ENCODE data around the gene SUPT16H.
"Not testable (repeated sequence)": the region's sequence is repeated elsewhere in the genome, so short reads cannot be mapped to it uniquely, and the experiment has no call there.

SUPT16H gene

GRCh38 chr14:21311614-21312013, 72.2 kb downstream of the SUPT16H start:
- TF ChIP-seq CTCF (IDR thresholded peaks at IDR 0.05; ENCODE audit: extremely low read depth, missing control alignments): no peak
- DNase-seq (ENCODE audit: low spot score): no peak

GRCh38 chr14:21309956-21310355, 73.9 kb downstream of the SUPT16H start:
- TF ChIP-seq CTCF (IDR thresholded peaks at IDR 0.05; ENCODE audit: extremely low read depth, missing control alignments): no peak
- DNase-seq (ENCODE audit: low spot score): no peak

DNA sequence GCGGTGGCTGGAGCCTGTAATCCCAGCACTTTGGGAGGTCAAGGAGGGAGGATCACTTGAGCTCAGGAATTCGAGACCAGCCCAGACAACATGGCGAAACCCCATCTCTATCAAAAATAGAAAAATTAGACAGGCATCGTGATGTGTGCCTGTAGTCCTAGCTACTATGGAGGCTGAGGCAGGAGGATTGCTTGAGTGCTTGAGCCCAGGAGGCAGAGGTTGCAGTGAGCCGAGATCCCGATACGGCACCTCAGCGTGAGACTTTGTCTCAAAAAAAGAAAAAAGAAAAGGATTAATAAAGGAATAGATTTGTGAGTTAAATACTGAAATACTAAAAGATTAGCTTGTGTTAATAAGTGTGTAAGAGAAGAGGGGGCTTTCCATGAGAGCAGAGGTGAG, 74.6 kb downstream of the SUPT16H start:
- no peak for DNase-seq (ENCODE audit: low spot score)
- TF ChIP-seq CTCF (IDR thresholded peaks at IDR 0.05; ENCODE audit: extremely low read depth, missing control alignments): no peak

DNA sequence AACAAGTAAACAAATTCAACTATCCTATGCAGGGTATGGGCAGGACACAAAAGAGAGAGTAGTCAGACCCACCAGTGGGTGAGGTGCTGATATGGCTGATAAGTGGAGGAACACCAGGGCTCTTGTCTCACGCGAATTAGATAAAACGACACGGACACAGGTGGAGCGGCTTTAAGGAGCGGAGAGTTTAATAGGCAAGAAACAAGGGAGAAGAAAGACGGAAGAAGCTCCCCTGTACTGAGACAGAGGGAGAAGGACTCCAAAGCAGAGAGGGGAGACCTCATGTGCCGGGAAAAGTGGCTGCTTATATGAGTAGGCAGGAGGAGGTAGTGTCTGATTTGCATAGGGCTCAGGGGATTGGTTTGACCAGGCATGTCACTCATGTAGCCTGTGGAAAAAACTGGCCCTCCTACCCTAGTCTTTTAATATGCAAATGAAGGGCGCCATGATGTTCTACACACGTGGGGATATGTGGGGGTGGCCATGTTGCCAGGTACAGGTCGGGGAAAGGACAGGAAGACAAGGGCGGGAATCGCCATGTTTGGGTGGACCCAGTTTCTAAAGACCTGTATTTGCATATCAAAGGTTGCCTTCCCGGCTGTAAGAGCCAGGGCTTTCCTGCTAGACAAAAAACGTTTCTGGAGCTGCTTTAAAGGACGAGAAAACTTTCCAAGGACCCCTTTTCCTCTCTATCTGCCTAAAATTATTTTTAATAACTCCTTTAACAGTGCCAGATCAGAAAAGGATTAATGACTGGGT, 75.2 kb downstream of the SUPT16H start:
- DNase-seq (ENCODE audit: low spot score): peak; percentile 70
- TF ChIP-seq CTCF (IDR thresholded peaks at IDR 0.05; ENCODE audit: extremely low read depth, missing control alignments): no peak

GRCh38 chr14:21308132-21308478, 75.7 kb downstream of the SUPT16H start:
- peak; percentile 41 for DNase-seq (ENCODE audit: low spot score)
- TF ChIP-seq CTCF (IDR thresholded peaks at IDR 0.05; ENCODE audit: extremely low read depth, missing control alignments): no peak

GRCh38 chr14:21307637-21308036, 76.2 kb downstream of the SUPT16H start:
- peak; percentile 42 for DNase-seq (ENCODE audit: low spot score)
- TF ChIP-seq CTCF (IDR thresholded peaks at IDR 0.05; ENCODE audit: extremely low read depth, missing control alignments): no peak

DNA sequence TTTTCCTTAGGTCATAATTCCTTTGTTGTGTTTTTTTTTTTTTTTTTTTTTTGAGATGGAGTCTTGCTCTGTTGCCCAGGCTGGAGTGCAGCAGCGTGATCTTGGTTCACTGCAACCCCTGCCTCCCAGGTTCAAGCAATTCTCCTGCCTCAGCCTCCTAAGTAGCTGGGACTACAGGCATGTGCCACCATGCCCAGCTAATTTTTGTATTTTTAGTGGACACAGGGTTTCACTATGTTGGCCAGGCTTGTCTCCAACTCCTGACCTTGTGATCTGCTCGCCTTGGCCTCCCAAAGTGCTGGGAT, 81.0 kb downstream of the SUPT16H start:
- DNase-seq (ENCODE audit: low spot score): not testable (repeated sequence)
